Effector memory CD8-positive, alpha-beta T cell (primary cell): Measurements from ENCODE around the gene PRADC1.
"Not testable (repeated sequence)": the region's sequence is repeated elsewhere in the genome, so short reads cannot be mapped to it uniquely, and the experiment has no call there.

Experiments
- ATAC-seq: fragments of 150-1000 bp; cut with Tn5 transposase; replicated peaks from 2 replicates; pipeline ENCODE4 v1.10.0; 2021; ENCODE audit warnings: mild to moderate bottlenecking, moderate library complexity
- DNase-seq, 3 experiments: peaks; one replicate each; pipeline ENCODE4 v3.0.0; 2021
- H3K27ac Mint-ChIP-seq, 2 donors: one replicate each; pipeline ENCODE4 v1.8.0; 2022; ENCODE audit warnings: mild to moderate bottlenecking in 2 of 2, mixed read lengths in 2 of 2, moderate library complexity in 2 of 2
- H3K27me3 Mint-ChIP-seq, 2 donors: one replicate each; pipeline ENCODE4 v1.8.0; 2022; ENCODE audit warnings: mixed read lengths in 2 of 2
- H3K36me3 Mint-ChIP-seq: one replicate; pipeline ENCODE4 v1.8.0; 2022; ENCODE audit warnings: mild to moderate bottlenecking, moderate library complexity, mixed read lengths; ENCODE audit not compliant: insufficient read depth
- H3K4me1 Mint-ChIP-seq, 2 donors: one replicate each; pipeline ENCODE4 v1.8.0; 2022; ENCODE audit warnings: low read depth in 2 of 2, mixed read lengths in 2 of 2
- H3K4me3 Mint-ChIP-seq, 2 donors: one replicate each; pipeline ENCODE4 v1.8.0; 2022; ENCODE audit warnings: mild to moderate bottlenecking in 2 of 2, mixed read lengths in 2 of 2, moderate library complexity in 2 of 2
- H3K9me3 Mint-ChIP-seq, 2 donors: one replicate each; pipeline ENCODE4 v1.8.0; 2022; ENCODE audit warnings: mixed read lengths in 2 of 2

The PRADC1 gene

GRCh38 chr2:73215254-73215653, 17.8 kb downstream of the PRADC1 start:
- Mint-ChIP-seq H3K9me3 (no peaks in the 10 kb centered on the region), H3K27me3 (peaks cover 0 to 3% of the 10 kb centered on the region in 2 donors), H3K36me3 (peaks cover 18% of the 10 kb centered on the region), H3K4me1 (peaks cover 20 to 23% of the 10 kb centered on the region in 2 donors), H3K4me3 (peak overlapping the region; percentile 91 to 92), H3K27ac (peak overlapping the region in 1 of 2 donors; percentile 85)
- DNase-seq (no peak), ATAC-seq (no peak)

- peaks cover 18% of the 10 kb centered on the region for H3K36me3 Mint-ChIP-seq
- peak within 1 kb of the TSS; percentile 85 to 89 for H3K27ac Mint-ChIP-seq
- peaks cover 20 to 23% of the 10 kb centered on the region in 2 donors for H3K4me1 Mint-ChIP-seq
- ATAC-seq (peak; percentile 94), DNase-seq (peak; percentile 92 to 95 (median 95))
- peak within 1 kb of the TSS; percentile 91 to 92 for H3K4me3 Mint-ChIP-seq
- H3K9me3 Mint-ChIP-seq: no peaks in the 10 kb centered on the region
- peaks cover 4 to 11% of the 10 kb centered on the region in 2 donors for H3K27me3 Mint-ChIP-seq
These were observed 18.7 kb downstream of the PRADC1 start, which contains the start of gene SMYD5 for GRCh38 chr2:73214120-73215035. TSS of gene SMYD5 (plus strand) at chr2:73214245. CDS start at chr2:73214267, 22 bp downstream.

DNA sequence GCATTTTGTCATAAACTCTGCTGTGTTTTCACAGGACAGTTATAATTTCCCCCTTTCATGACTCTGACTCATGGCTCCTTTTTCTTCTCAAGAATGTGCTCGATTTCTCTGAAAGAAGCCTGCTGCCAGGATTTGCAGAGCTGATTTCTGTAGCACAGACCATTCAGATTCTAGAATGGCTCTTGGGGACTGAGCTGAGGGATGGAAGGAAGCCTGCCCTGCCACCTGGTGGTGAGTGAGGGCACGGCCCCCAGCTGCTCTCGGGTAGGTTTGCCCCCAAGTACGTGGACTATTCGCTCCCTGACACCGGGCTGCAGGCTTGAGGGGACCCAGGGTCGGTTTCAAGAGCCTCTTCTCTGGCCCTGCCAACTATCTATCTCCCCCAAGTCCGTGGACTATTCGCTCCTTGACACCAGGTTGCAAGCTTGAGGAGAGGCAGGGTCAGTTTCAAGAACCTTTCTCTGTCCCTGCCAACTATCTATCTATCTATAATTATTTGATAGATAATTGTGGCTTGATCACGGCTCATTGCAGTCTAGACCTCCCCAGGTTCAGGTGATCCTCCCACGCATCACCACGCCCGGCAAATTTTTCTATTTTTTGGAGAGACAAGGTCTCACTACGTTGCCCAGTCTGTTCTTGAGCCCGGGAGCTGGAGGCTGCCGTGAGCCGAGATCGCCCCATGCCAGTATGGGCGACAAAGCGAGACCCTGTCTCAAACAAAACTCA, 20.4 kb downstream of the PRADC1 start:
- peaks cover 15 to 21% of the 10 kb centered on the region in 2 donors for H3K27me3 Mint-ChIP-seq
- H3K4me1 Mint-ChIP-seq: peaks cover 20 to 23% of the 10 kb centered on the region in 2 donors
- DNase-seq (peak; percentile 69 to 76 (median 71)), ATAC-seq (peak; percentile 68)
- no peak overlapping the region for H3K27ac Mint-ChIP-seq
- peaks cover 18% of the 10 kb centered on the region for H3K36me3 Mint-ChIP-seq
- no peaks in the 10 kb centered on the region for H3K9me3 Mint-ChIP-seq
- H3K4me3 Mint-ChIP-seq: peak overlapping the region; percentile 28 to 91

DNA sequence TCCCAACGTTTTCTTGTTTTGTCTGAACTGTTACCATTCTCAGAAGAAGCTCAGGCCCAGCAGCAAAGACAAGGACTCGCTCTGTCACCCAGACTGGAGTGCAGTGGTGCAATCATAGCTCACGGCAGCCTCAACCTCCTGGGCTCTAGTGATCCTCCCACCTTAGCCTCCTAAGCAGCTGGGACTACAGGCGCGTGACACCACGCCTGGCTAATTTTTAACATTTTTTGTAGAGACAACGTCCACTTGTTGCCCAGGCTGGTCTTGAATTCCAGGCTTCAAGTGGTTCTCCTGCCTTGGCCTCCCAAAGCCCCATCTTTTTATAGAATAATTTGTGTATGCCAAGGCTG, 21.0 kb downstream of the PRADC1 start:
- Mint-ChIP-seq H3K4me3 (no peak overlapping the region), H3K36me3 (peaks cover 13% of the 10 kb centered on the region), H3K27ac (no peak overlapping the region), H3K27me3 (peaks cover 20 to 25% of the 10 kb centered on the region in 2 donors), H3K9me3 (no peaks in the 10 kb centered on the region), H3K4me1 (peaks cover 20 to 23% of the 10 kb centered on the region in 2 donors)
- ATAC-seq (no peak), DNase-seq (no peak)

GRCh38 chr2:73210696-73211095, 22.3 kb downstream of the PRADC1 start:
- Mint-ChIP-seq H3K36me3 (peaks cover 13% of the 10 kb centered on the region), H3K4me1 (peaks cover 20 to 22% of the 10 kb centered on the region in 2 donors), H3K27me3 (peaks cover 29 to 33% of the 10 kb centered on the region in 2 donors), H3K27ac (no peak overlapping the region), H3K9me3 (no peaks in the 10 kb centered on the region), H3K4me3 (no peak overlapping the region)
- DNase-seq (no peak), ATAC-seq (no peak)

DNA sequence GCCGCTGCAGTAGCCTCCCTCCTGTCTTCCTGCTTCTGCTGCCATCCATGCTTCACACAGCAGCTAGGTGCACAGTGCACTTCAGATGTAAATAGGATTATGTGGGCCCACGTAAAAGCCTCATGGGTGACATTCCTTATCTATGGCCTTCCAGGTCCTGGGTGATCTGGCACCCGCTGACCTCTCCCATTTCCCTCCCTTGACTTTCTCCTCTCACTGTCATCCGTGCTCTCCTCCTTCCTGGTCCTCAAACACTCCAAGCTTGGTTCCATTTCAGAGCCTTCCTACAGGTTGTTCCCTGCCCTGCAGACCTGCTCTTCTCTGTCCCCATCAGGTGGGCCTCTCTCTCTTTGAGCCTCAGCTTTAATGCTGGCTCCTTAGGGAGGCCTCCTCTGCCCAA, 23.0 kb downstream of the PRADC1 start:
- Mint-ChIP-seq H3K27ac (no peak overlapping the region), H3K4me1 (peaks cover 14 to 15% of the 10 kb centered on the region in 2 donors), H3K27me3 (peaks cover 32 to 40% of the 10 kb centered on the region in 2 donors), H3K9me3 (no peaks in the 10 kb centered on the region), H3K36me3 (peaks cover 10% of the 10 kb centered on the region), H3K4me3 (no peak overlapping the region)
- DNase-seq: no peak
- ATAC-seq: no peak

DNA sequence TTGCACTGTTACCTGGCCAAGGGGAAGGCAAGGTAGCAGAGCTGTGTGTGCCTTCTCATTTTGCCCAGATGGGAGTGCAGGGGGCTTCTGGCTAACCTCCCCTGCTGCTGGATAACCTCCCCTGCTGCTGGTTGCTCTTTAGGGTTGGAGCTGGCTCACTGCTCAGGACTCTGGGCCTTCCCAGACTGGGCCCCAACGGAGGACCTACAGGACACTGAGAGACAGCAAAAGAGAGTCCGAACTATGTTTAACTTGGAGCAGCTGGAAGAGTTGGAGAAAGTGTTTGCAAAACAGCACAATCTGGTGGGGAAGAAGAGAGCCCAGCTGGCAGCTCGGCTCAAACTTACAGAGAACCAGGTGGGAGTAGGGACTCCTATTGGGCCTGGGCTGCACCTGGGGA, 24.8 kb downstream of the PRADC1 start:
- H3K27me3 Mint-ChIP-seq: peaks cover 49 to 58% of the 10 kb centered on the region in 2 donors

DNA sequence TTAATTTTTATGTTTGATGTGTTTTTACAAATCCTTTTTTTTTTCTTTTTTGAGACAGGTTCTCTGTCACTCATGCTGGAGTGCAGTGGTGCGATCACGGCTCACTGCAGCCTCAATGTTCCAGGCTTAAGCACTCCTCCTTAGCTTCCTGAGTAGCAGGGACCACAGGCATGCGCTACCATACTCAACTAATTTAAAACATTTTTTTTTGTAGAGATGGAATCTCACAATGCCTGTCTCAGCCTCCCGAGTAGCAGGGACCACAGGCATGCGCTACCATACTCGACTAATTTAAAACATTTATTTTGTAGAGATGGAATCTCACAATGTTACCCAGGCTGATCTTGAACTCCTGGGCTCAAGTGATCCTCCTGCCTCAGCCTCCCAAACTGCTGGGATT, 27.4 kb downstream of the PRADC1 start:
- DNase-seq (no peak), ATAC-seq (no peak)
- Mint-ChIP-seq H3K36me3 (no peaks in the 10 kb centered on the region), H3K27ac (no peak overlapping the region), H3K27me3 (peaks cover 60 to 82% of the 10 kb centered on the region in 2 donors), H3K9me3 (no peaks in the 10 kb centered on the region), H3K4me3 (no peak overlapping the region), H3K4me1 (peaks cover 0 to 5% of the 10 kb centered on the region in 2 donors)

More for the DNA sequence above, 24.8 kb downstream of the PRADC1 start:
- no peak overlapping the region for H3K4me3 Mint-ChIP-seq
- no peaks in the 10 kb centered on the region for H3K9me3 Mint-ChIP-seq
- H3K27ac Mint-ChIP-seq: no peak overlapping the region
- no peak for ATAC-seq
- peaks cover 0 to 4% of the 10 kb centered on the region in 2 donors for H3K4me1 Mint-ChIP-seq
- H3K36me3 Mint-ChIP-seq: peaks cover 1% of the 10 kb centered on the region
- no peak for DNase-seq

GRCh38 chr2:73203055-73203681, 29.9 kb downstream of the PRADC1 start:
- peaks cover 62 to 92% of the 10 kb centered on the region in 2 donors for H3K27me3 Mint-ChIP-seq
- no peaks in the 10 kb centered on the region for H3K9me3 Mint-ChIP-seq
- no peak overlapping the region for H3K27ac Mint-ChIP-seq
- no peaks in the 10 kb centered on the region for H3K36me3 Mint-ChIP-seq
- ATAC-seq (no peak), DNase-seq (no peak)
- peaks cover 0 to 5% of the 10 kb centered on the region in 2 donors for H3K4me1 Mint-ChIP-seq
- peak overlapping the region; percentile 58 to 63 for H3K4me3 Mint-ChIP-seq

GRCh38 chr2:73202156-73203054, 30.6 kb downstream of the PRADC1 start, which contains the start of gene NOTO:
TSS of gene NOTO (plus strand) at chr2:73202574. CDS start at chr2:73202667, 93 bp downstream.
- Mint-ChIP-seq H3K4me3 (peak within 1 kb of the TSS; percentile 59 to 63), H3K27me3 (peaks cover 62 to 92% of the 10 kb centered on the region in 2 donors), H3K9me3 (no peaks in the 10 kb centered on the region), H3K4me1 (peaks cover 0 to 5% of the 10 kb centered on the region in 2 donors), H3K27ac (no peak within 1 kb of the TSS), H3K36me3 (no peaks in the 10 kb centered on the region)
- DNase-seq (no peak), ATAC-seq (peak; percentile 59)

DNA sequence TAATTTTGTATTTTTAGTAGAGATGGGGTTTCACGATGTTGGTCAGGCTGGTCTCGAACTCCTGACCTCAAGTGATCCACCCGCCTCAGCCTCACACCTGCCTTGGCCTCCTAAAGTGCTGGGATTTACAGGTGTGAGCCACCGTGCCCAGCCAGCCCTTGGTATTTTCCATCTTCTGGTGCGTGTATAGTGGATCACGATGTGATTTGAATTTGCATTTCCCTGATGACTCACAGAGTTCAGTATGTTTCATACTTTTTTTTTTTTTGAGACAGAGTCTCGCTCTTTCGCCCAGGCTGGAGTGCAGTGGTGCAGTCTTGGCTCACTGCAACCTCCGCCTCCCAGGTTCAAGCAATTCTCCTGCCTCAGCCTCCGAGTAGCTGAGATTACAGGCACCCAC, 32.8 kb downstream of the PRADC1 start:
- DNase-seq, H3K9me3 Mint-ChIP-seq, H3K4me1 Mint-ChIP-seq, H3K27ac Mint-ChIP-seq, H3K36me3 Mint-ChIP-seq, H3K4me3 Mint-ChIP-seq, ATAC-seq: not testable (repeated sequence)
- peaks cover 59 to 86% of the 10 kb centered on the region in 2 donors for H3K27me3 Mint-ChIP-seq

DNA sequence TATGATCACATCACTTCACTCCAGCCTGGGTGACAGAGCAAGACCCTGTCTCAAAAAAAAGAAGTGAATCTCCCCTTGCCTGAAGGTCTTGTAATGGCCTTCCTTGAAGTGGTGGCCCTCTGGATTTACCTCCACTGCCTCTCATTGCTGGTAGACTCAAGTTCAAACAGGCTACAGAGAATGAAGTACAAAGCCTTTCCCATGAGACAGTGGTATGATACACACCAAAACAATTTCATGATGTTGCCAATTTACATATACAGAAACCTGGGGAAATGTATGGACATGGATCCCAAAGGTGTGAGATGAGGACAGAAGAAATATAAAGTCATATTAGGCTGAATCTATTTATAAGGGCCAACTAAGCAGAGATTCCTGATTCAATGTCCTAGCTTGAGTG, 35.5 kb downstream of the PRADC1 start:
- no peak overlapping the region for H3K4me3 Mint-ChIP-seq
- H3K4me1 Mint-ChIP-seq: peaks cover 0 to 3% of the 10 kb centered on the region in 2 donors
- ATAC-seq (no peak), DNase-seq (no peak)
- peaks cover 39 to 59% of the 10 kb centered on the region in 2 donors for H3K27me3 Mint-ChIP-seq
- no peak overlapping the region for H3K27ac Mint-ChIP-seq
- H3K36me3 Mint-ChIP-seq: no peaks in the 10 kb centered on the region
- H3K9me3 Mint-ChIP-seq: no peaks in the 10 kb centered on the region
